Brain microvascular endothelial cell (primary cell): ENCODE measurements around the gene CD247.

Experiments
- DNase-seq: peaks from one replicate; pipeline ENCODE4 v3.0.0-alpha.2; 2020
- H3K27ac ChIP-seq: fragments of 250-450 bp; sonication (Bioruptor Pico); 2 replicates; pipeline ENCODE4 v1.5.1; 2020; ENCODE audit warnings: mild to moderate bottlenecking, moderate library complexity
- H3K27me3 ChIP-seq: fragments of 250-450 bp; sonication (Bioruptor Pico); replicated peaks from 2 replicates; pipeline ENCODE4 v1.5.1; 2020; ENCODE audit warnings: mild to moderate bottlenecking
- H3K36me3 ChIP-seq: fragments of 250-450 bp; sonication (Bioruptor Pico); replicated peaks from 2 replicates; pipeline ENCODE4 v1.5.1; 2020; ENCODE audit warnings: mild to moderate bottlenecking
- H3K4me3 ChIP-seq: 2 replicates; pipeline ENCODE4 v1.5.1; 2011; ENCODE audit warnings: low read depth, mild to moderate bottlenecking, control low read depth, low read length, moderate library complexity
- in situ Hi-C: cut with HindIII; loops from 2 replicates; pipeline ENCODE4 v1.10.0; 2017; ENCODE audit warnings: low sequenced_read_pairs, low pct_ligation_motif_present
- TF ChIP-seq, protein P1 (sequence below): IDR thresholded peaks from 2 replicates; pipeline ENCODE4 v1.5.1; 2011; ENCODE audit warnings: low read depth, mild to moderate bottlenecking, moderate library complexity, low read length, control low read depth, inconsistent platforms; ENCODE audit errors: missing control alignments

Gene CD247

DNA sequence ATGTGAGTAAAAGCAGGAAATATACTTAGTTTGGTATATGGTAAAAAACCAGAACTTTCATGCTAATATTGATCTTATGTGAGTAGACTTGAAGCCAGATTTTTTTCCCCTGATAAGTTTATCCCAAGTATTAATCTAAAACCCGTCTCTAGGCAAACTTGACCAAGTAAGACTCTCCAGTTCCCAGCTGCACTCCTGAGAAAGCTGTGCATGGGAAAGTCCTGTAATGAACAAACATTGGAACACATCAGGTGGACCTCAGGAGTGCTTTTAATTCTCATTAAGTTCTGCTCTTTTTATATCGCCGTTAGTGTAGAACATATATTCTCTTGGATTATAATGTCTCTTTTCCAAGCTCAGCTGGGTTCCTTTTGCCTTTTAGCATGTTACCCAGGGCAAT, 105.0 kb downstream of the CD247 start:
- no peak for DNase-seq
- Histone ChIP-seq H3K27ac (no peak overlapping the region), H3K4me3 (no peak overlapping the region), H3K36me3 (peaks cover 4% of the 10 kb centered on the region), H3K27me3 (no peaks in the 10 kb centered on the region)
- TF ChIP-seq, protein P1, sequence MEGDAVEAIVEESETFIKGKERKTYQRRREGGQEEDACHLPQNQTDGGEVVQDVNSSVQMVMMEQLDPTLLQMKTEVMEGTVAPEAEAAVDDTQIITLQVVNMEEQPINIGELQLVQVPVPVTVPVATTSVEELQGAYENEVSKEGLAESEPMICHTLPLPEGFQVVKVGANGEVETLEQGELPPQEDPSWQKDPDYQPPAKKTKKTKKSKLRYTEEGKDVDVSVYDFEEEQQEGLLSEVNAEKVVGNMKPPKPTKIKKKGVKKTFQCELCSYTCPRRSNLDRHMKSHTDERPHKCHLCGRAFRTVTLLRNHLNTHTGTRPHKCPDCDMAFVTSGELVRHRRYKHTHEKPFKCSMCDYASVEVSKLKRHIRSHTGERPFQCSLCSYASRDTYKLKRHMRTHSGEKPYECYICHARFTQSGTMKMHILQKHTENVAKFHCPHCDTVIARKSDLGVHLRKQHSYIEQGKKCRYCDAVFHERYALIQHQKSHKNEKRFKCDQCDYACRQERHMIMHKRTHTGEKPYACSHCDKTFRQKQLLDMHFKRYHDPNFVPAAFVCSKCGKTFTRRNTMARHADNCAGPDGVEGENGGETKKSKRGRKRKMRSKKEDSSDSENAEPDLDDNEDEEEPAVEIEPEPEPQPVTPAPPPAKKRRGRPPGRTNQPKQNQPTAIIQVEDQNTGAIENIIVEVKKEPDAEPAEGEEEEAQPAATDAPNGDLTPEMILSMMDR: no peak
- in situ Hi-C loops: no loop called here

DNA sequence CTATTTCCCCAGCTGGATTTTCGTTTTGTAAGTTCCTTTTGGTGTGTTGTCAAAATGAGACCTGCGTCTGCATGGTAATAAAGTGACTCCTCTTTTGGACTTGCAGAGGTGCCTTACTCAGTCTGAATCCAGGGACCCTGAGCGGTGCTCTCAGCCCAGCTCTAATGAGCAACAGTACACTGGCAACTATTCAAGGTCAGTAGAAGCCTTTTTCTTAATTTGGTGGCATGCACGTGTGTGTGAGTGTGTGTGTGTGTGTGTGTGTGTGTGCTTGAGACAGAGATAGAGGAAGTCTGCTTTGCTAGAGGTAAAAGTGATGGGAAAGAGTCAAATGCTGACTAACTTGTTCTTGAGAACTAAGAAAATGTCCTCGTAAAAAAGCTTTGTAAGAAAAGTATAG, 105.4 kb downstream of the CD247 start:
- DNase-seq: no peak
- in situ Hi-C loops: no loop called here
- TF ChIP-seq, protein P1: no peak
- peaks cover 4% of the 10 kb centered on the region for H3K36me3 ChIP-seq
- H3K4me3 ChIP-seq: no peak overlapping the region
- no peak overlapping the region for H3K27ac ChIP-seq
- no peaks in the 10 kb centered on the region for H3K27me3 ChIP-seq

DNA sequence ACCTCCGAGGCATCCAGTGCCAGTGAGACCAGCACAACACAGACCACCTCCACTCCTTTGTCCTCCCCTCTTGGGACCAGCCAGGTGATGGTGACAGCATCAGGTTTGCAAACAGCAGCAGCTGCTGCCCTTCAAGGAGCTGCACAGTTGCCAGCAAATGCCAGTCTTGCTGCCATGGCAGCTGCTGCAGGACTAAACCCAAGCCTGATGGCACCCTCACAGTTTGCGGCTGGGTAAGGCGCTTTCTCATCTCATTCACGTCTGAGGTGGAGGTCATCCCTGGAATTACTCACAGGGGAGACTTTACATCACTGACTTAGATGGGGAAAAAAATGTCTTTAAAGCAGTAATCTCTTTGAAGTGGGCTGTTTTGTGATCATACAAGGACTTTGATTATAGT, 106.3 kb downstream of the CD247 start:
- in situ Hi-C loops: no loop called here
- no peak overlapping the region for H3K27ac ChIP-seq
- DNase-seq: no peak
- H3K4me3 ChIP-seq: no peak overlapping the region
- peaks cover 4% of the 10 kb centered on the region for H3K36me3 ChIP-seq
- TF ChIP-seq, protein P1: no peak
- H3K27me3 ChIP-seq: no peaks in the 10 kb centered on the region

DNA sequence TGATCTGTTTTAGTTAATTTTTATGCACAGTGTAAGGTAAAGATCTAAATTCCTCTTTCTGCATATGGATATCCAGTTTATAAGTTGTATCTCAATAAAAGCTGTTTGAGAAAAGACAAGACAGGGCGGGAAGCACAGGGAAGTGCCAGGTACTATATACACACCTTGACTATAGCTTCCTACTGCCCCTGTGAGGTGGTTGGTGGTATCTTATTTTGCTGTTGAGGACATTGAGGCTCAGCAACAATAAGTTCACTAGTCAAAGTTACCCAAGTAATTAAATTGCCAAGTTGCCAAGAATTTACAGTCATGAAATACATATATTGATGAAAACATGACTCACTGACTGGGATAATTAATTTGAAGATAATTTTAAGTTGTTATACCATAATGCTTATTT, 109.1 kb downstream of the CD247 start:
- H3K27ac ChIP-seq: no peak overlapping the region
- no peak for DNase-seq
- no peaks in the 10 kb centered on the region for H3K27me3 ChIP-seq
- H3K4me3 ChIP-seq: no peak overlapping the region
- H3K36me3 ChIP-seq: peaks cover 4% of the 10 kb centered on the region
- in situ Hi-C loops: no loop called here
- TF ChIP-seq, protein P1: peak; percentile 22

DNA sequence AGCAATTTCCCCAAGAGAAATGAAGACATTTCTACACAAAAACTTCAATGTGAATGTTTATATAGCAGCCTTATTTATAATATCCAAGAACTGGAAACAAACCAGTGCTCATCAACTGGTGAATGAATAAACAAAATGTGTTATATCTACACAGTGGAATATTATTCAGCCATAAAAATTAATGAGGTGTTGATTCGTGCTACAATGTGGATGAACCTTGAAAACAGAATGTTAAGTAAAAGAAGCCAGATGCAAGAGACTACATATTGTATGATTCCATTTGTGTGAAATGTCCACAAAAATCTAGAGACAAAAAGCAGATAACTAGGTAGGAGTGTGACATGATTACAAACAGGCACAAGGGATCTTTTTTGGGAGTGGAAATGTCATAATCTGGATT, 110.0 kb downstream of the CD247 start:
- Histone ChIP-seq H3K4me3 (no peak overlapping the region), H3K27me3 (no peaks in the 10 kb centered on the region), H3K36me3 (peaks cover 4% of the 10 kb centered on the region), H3K27ac (no peak overlapping the region)
- DNase-seq: no peak
- in situ Hi-C loops: no loop called here
- TF ChIP-seq, protein P1: no peak

DNA sequence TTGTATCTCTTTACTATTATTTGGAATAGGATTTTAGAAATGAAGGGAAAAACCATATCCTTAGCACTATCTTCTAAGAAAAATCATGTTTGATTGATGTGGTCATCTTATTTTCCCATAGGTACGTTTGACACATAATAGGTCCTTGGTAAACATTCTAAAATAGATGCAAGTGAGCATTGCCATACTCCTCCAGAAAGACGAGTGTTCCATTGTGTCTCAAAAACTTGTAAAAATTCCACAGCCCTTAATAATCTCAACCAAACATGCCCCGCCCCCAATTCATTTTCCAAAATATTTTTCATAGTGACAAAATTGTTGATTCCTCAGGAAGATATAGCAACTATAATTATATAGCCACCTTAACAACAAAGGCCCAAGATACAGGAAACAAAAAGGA, 113.4 kb downstream of the CD247 start:
- H3K36me3 ChIP-seq: no peaks in the 10 kb centered on the region
- TF ChIP-seq, protein P1: no peak
- in situ Hi-C loops: no loop called here

More for the DNA sequence above, 113.4 kb downstream of the CD247 start:
- no peaks in the 10 kb centered on the region for H3K27me3 ChIP-seq
- H3K27ac ChIP-seq: no peak overlapping the region
- DNase-seq: no peak
- H3K4me3 ChIP-seq: no peak overlapping the region
